Mucosa of descending colon (tissue), 3 donors: Measurements from ENCODE around the gene BCL2L13. TPM values are rescaled to one million over a fixed set of nuclear protein-coding genes. Genes with fewer than 3 reads are reported as not detected.

Experiments
- ATAC-seq: fragments of 200-7000 bp; cut with Tn5 transposase; one replicate; pipeline ENCODE4 v1.9.1; 2020; ENCODE audit warnings: mild to moderate bottlenecking, moderate library complexity
- DNase-seq, 3 donors: peaks; one replicate each; pipeline ENCODE4 v3.0.0-alpha.2; 2020
- H3K36me3 ChIP-seq: fragments of 200-600 bp; one replicate; pipeline ENCODE4 v1.8.0; 2021; ENCODE audit warnings: low read depth, mild to moderate bottlenecking
- H3K4me1 ChIP-seq: fragments of 200-600 bp; one replicate; pipeline ENCODE4 v1.8.0; 2021; ENCODE audit warnings: low read depth, mild to moderate bottlenecking
- H3K4me3 ChIP-seq: fragments of 200-600 bp; one replicate; pipeline ENCODE4 v1.8.0; 2021; ENCODE audit warnings: mild to moderate bottlenecking
- H3K9me3 ChIP-seq: fragments of 200-600 bp; one replicate; pipeline ENCODE4 v1.8.0; 2021; ENCODE audit warnings: mild to moderate bottlenecking
- intact Hi-C, 2 donors: fragments of 100-400 bp; cut with DNase I in 1 of 2; cut with micrococcal nuclease in 1 of 2; formaldehyde crosslinking; loops; one replicate each; pipeline versions ENCODE4 v1.11.0 to v1.11.1; 2022; cut with DNase I, micrococcal nuclease
- total RNA-seq, 3 donors: library from RNA; stranded (reverse); fragmentation: NEBNext Ultra II Directional in 2 of 3; extraction: Animal tissue kit (Norgen Biotek cat#: 25700) in 2 of 3; gene quantifications; one replicate each; pipeline versions ENCODE4 v1.2.1 to v1.2.4, GENCODE V29; 2021 to 2023
- TF ChIP-seq, protein P1 (sequence below): fragments of 200-600 bp; IDR thresholded peaks from one replicate; pipeline ENCODE4 v1.8.0; 2022; ENCODE audit warnings: antibody characterized with exemption, mild to moderate bottlenecking
- donor health status: DM: no; HTN: no; CAD: no; lungs with moderate emphysema.
- donor health status: DM: no; HTN: no; CAD: no.
- donor health status: DM: no; HTN: yes; CAD: no.

BCL2L13 gene
- total RNA-seq, 3 donors from 2014 or later: 47.2 to 61.2 (median 57.3) TPM

DNA sequence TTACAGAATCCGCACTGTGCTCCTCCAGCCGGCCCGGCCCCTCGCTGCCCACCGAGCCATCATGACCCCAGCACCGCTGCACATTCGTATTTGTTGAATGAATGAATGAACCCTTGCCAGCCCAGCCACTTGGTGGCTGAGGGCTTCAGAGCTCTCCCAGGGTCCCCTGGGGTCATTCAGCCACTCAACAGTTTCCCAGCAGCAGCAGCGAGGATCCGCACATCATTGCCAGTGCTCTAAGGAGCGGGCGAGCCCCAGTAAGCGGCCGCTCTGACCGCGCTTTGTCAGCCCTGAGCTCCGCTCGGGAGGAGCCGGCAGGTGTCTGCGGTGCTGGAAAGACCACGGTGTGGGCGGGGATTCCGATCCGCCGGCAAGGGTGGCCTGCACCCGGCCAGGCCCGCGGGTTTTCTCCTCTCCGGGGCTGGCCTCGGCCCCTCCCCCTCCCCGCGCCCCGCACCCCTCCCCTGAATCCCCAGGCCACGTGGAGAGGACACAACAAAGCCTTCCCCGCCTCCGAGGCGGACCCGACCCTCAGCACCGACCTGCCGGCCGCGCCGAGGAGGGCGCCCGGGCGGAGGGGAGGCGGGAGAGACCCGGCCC lies 135.1 kb downstream of the BCL2L13 start:
- peak; percentile 68 for ATAC-seq
- intact Hi-C loops: no loop called here
- TF ChIP-seq, protein P1, sequence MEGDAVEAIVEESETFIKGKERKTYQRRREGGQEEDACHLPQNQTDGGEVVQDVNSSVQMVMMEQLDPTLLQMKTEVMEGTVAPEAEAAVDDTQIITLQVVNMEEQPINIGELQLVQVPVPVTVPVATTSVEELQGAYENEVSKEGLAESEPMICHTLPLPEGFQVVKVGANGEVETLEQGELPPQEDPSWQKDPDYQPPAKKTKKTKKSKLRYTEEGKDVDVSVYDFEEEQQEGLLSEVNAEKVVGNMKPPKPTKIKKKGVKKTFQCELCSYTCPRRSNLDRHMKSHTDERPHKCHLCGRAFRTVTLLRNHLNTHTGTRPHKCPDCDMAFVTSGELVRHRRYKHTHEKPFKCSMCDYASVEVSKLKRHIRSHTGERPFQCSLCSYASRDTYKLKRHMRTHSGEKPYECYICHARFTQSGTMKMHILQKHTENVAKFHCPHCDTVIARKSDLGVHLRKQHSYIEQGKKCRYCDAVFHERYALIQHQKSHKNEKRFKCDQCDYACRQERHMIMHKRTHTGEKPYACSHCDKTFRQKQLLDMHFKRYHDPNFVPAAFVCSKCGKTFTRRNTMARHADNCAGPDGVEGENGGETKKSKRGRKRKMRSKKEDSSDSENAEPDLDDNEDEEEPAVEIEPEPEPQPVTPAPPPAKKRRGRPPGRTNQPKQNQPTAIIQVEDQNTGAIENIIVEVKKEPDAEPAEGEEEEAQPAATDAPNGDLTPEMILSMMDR: no peak
- Histone ChIP-seq H3K4me1 (peaks cover 26% of the 10 kb centered on the region), H3K36me3 (no peaks in the 10 kb centered on the region), H3K4me3 (peak overlapping the region; percentile 80), H3K9me3 (no peaks in the 10 kb centered on the region)
- peak; percentile 62 to 82 (median 74) for DNase-seq

DNA sequence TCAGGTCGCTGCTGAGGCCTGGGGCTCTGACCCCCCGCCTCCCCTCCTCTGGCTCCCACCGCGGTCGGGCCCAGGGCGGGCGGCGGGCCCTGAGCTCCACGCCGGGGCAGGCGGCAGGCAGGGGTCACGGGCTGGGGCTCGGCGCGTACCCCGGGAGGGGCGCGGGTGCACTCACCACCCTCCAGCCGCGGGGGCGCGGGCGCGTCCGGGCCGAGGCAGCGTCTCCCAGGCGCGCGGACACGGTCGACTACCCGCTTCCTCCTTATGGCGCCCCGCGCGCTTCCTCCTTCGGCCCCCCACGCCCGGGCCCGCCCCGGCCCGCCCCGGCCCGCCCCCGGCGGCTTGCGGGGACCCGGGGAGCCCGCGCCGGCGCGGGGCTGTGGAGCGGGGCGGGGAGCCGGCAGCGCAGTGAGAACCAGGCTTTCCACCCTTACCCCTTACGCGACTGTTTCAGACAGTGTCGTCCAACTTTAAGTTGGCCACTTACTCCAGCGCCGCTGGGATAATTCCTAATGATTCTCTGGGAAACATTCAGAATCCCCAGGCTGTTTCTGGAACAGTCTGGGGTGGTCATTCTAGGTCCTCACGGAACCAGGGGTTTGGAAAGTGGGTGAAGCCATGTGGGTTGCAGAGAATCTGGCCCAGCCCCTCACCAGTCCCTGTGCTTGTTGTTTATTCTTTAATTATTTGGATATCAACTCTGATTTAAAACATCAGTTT lies 135.8 kb downstream of the BCL2L13 start, which contains the start of gene BID:
TSS of gene BID (minus strand) at position 264 of the 720 bp plus-strand sequence. CDS start 24,353 bp downstream, outside the sequence.
- DNase-seq (peak; percentile 75 to 86 (median 80)), ATAC-seq (peak; percentile 73)
- no peaks in the 10 kb centered on the region for H3K9me3 ChIP-seq
- H3K4me3 ChIP-seq: peak within 1 kb of the TSS; percentile 80
- H3K4me1 ChIP-seq: peaks cover 22% of the 10 kb centered on the region
- TF ChIP-seq, protein P1: no peak
- intact Hi-C loops: no loop called here
- H3K36me3 ChIP-seq: no peaks in the 10 kb centered on the region

DNA sequence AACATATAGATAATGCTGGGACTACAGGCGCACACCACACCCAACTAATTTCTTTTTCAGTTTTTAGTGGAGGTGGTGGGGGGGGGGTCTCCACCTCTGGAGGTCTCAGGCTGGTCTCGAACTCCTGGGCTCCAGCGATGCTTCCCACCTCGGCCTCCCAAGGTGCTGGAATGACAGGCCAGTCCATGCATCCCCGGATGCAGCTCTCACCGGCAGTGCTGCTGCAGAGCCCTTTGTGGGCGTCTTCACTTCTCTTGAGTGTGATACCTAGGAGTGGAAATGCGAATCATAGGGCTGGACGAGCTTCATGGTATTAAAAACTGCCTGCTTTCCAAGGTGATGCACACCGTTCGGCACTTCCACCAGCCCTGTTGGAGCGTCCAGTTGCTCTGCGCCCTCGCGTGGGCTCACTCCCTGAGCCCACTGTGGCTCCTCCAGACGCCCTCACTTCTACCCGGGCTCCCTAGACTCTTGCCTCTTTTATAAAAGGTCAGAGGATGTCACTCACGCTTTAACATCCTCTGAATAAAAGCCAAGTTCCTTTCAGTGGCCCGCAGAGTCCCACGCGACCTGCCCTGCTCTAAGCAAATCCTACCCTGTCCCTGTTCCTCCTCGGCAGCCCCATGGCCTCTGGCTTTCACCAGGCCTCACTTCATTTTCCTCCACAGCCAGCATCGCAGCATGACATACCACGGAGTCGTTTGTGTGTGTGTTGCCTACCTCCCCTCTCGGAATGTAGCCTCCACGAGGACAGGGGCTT lies 136.5 kb downstream of the BCL2L13 start:
- ATAC-seq (no peak), DNase-seq (peak in 1 of 3 donors; percentile 53)
- TF ChIP-seq, protein P1: no peak
- H3K9me3 ChIP-seq: no peaks in the 10 kb centered on the region
- no peak overlapping the region for H3K4me3 ChIP-seq
- H3K4me1 ChIP-seq: peaks cover 19% of the 10 kb centered on the region
- intact Hi-C loops: no loop called here
- H3K36me3 ChIP-seq: no peaks in the 10 kb centered on the region

DNA sequence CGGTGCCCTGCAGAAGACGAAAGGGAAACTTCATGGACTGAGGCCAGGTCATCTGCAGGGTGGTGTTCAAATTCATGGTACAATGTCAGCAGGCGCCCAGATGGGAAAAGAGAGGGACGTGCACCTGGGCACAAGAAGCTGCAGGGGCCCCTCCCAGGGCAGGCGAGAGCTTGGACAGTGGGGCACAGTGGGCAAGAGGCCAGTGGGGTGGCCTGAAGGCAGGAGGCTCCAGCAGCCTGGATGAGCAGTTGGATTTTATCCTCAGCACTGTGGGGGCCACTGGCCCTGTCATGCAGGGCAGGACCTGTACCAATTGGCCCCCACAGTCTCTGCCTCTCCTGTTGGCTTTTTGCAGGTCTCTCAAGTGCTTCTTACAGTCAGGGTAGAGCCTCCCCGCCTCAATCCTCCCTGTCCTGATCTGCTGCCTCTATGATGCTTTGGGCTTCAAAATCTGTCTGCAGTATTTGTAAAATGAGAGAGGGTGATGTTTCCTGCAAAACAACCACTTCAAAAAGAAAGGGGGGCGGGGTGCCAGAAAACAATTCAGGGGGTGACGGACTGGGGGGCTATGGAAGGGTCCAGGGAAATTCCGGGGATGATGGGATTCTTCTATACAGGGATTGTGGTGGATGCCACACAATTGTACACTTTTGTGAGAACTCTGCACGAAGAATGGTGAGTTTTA lies 137.4 kb downstream of the BCL2L13 start:
- H3K36me3 ChIP-seq: no peaks in the 10 kb centered on the region
- H3K4me1 ChIP-seq: peaks cover 19% of the 10 kb centered on the region
- H3K9me3 ChIP-seq: no peaks in the 10 kb centered on the region
- ATAC-seq (no peak), DNase-seq (peak in 1 of 3 donors; percentile 57)
- TF ChIP-seq, protein P1: no peak
- intact Hi-C loops: no loop called here
- H3K4me3 ChIP-seq: no peak overlapping the region

DNA sequence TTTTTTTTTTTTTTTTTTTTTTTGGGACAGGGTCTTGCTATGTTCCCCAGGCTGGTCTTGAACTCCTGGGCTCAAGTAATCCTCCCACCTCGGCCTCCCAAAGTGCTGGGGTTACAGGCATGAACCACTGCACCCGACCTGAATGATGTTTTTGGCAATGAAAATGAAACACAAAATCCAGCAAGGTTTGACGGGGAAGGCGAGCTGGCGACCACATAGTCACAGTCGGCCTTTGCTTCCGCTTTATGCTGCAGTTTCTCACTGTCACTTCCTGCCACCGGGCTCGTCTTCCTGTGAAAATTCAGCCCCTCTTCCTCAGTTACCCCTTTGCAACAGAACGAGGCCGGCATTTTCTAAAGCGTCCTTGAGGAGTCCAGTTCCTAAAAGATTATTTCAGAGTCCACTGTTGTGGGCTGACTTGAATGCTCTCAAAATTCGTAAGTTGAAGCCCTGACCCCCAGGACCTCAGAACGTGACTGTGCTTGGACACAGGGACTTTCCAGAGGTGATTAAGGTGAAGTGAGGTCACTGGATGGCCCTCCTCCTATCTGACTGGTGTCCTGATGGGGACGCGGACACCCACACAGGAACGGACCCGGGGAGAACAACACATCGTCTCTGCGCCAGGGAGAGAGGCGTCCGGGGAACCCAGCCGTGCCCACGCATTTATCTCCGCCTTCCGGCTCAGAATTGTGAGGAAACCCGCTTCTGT lies 138.6 kb downstream of the BCL2L13 start:
- Histone ChIP-seq H3K4me3 (no peak overlapping the region), H3K4me1 (peaks cover 22% of the 10 kb centered on the region), H3K36me3 (no peaks in the 10 kb centered on the region), H3K9me3 (no peaks in the 10 kb centered on the region)
- peak; percentile 34 for ATAC-seq
- TF ChIP-seq, protein P1: no peak
- intact Hi-C loops: no loop called here
- DNase-seq: peak in 2 of 3 donors; percentile 62 to 74
